ENCODE data around the gene CDK3.
A peak's percentile ranks its signal among the peaks of the same experiment; 100 is the strongest.
"Not testable (repeated sequence)": the region's sequence is repeated elsewhere in the genome, so short reads cannot be mapped to it uniquely, and the experiment has no call there.

The CDK3 gene

GRCh38 chr17:76017481-76018339 lies 17.1 kb downstream of the CDK3 start:
- DNase-seq, result no peak

- no peak for DNase-seq
These were observed 17.7 kb downstream of the CDK3 start for GRCh38 chr17:76018340-76018680.

- no peak for DNase-seq
These were observed 18.1 kb downstream of the CDK3 start for GRCh38 chr17:76018801-76019200.

GRCh38 chr17:76019833-76020467 lies 19.3 kb downstream of the CDK3 start:
- no peak for DNase-seq

- DNase-seq, result no peak
These were observed 21.6 kb downstream of the CDK3 start for GRCh38 chr17:76022285-76022684.

- no peak for DNase-seq
These were observed 22.6 kb downstream of the CDK3 start for GRCh38 chr17:76022973-76023899.

- DNase-seq, result no peak
These were observed 23.2 kb downstream of the CDK3 start for GRCh38 chr17:76023900-76024237.

- DNase-seq, result no peak
These were observed 23.7 kb downstream of the CDK3 start for GRCh38 chr17:76024353-76024752.

GRCh38 chr17:76025294-76025693 lies 24.6 kb downstream of the CDK3 start:
- no peak for DNase-seq

- no peak for DNase-seq
These were observed 26.1 kb downstream of the CDK3 start for GRCh38 chr17:76026714-76027158.

- DNase-seq, result peak; percentile 36
These were observed 26.6 kb downstream of the CDK3 start, which contains the start of gene EVPL for GRCh38 chr17:76027159-76027839. EVPL (minus strand) TSS chr17:76027306; CDS start chr17:76027198, 108 bp downstream.

- no peak for DNase-seq
These were observed 31.6 kb downstream of the CDK3 start for GRCh38 chr17:76032073-76032779.

- no peak for DNase-seq
These were observed 32.1 kb downstream of the CDK3 start for GRCh38 chr17:76032780-76033108.

GRCh38 chr17:76033139-76033538 lies 32.5 kb downstream of the CDK3 start:
- no peak for DNase-seq

- DNase-seq, result no peak
These were observed 34.0 kb downstream of the CDK3 start for GRCh38 chr17:76034428-76035350.

- no peak for DNase-seq
These were observed 36.0 kb downstream of the CDK3 start for GRCh38 chr17:76036497-76037261.

GRCh38 chr17:76038050-76038449 lies 37.4 kb downstream of the CDK3 start:
- no peak for DNase-seq

GRCh38 chr17:76039121-76039520 lies 38.5 kb downstream of the CDK3 start:
- DNase-seq, result peak; percentile 44

- DNase-seq, result no peak
These were observed 39.7 kb downstream of the CDK3 start for GRCh38 chr17:76040376-76040775.

GRCh38 chr17:76042868-76043267 lies 42.2 kb downstream of the CDK3 start:
- DNase-seq, result not testable (repeated sequence)

Measured in NCI-H82 (cell line).